B cell (primary cell): Measurements from ENCODE around the gene LUZP1.

ENCODE experiments used
- EZH2 ChIP-seq: IDR thresholded peaks from 2 replicates; pipeline ENCODE4 v1.6.1; 2012; ENCODE audit warnings: borderline replicate concordance, low read depth, mild to moderate bottlenecking, moderate library complexity, low read length; ENCODE audit not compliant: insufficient read depth, poor library complexity, severe bottlenecking
- TF ChIP-seq, protein P1 (sequence below): fragments of 200-600 bp; IDR thresholded peaks from one replicate; pipeline ENCODE4 v1.8.0; 2022; ENCODE audit warnings: antibody characterized with exemption, mild to moderate bottlenecking

DNA sequence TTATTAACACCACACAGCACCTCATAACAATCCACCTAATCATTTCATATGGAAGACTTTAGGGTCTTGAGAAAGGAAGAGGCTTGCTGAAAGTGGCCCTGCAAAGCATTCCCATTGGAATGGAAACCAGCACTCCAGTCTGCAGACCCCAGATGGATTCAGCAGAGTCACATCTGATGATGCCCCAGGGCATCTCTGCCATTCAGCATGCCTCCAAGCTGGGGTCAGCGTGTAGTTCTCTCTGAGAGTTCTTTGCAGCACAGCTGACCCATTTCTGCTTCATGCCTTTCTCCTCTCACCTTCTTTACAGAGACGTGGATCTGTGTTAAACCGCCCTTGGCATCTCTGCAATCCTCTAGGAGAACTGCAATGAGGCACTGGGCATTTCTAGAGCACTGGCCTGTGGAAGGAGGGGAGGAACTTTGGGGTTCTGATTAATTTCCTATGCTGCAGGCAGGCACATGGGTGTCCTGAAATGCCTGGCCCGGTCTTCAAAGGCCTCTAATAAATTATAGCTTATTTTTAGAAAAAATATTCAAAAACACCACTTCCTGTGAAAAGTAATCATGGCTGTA, 2.6 kb upstream of the LUZP1 start:
- TF ChIP-seq, protein P1, sequence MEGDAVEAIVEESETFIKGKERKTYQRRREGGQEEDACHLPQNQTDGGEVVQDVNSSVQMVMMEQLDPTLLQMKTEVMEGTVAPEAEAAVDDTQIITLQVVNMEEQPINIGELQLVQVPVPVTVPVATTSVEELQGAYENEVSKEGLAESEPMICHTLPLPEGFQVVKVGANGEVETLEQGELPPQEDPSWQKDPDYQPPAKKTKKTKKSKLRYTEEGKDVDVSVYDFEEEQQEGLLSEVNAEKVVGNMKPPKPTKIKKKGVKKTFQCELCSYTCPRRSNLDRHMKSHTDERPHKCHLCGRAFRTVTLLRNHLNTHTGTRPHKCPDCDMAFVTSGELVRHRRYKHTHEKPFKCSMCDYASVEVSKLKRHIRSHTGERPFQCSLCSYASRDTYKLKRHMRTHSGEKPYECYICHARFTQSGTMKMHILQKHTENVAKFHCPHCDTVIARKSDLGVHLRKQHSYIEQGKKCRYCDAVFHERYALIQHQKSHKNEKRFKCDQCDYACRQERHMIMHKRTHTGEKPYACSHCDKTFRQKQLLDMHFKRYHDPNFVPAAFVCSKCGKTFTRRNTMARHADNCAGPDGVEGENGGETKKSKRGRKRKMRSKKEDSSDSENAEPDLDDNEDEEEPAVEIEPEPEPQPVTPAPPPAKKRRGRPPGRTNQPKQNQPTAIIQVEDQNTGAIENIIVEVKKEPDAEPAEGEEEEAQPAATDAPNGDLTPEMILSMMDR = no peak
- TF ChIP-seq EZH2 = no peak
